GM12892 (cell line): ENCODE results near the gene CPEB4.

Source experiments
- DNase-seq: peaks from one replicate; pipeline ENCODE4 v3.0.0; 2011; ENCODE audit not compliant: insufficient read length
- FAIRE-seq: peaks from 2 replicates; lab custom pipeline; 2011; peaks lifted over from hg19 to GRCh38; lab: Jason Lieb, UNC
- POLR2A ChIP-seq: IDR thresholded peaks from 2 replicates; pipeline ENCODE4 v1.6.1; 2011; ENCODE audit warnings: low read depth, low read length, control low read depth
- POLR2AphosphoS5 ChIP-seq: IDR thresholded peaks from 2 replicates; pipeline ENCODE4 v1.6.1; 2011; ENCODE audit warnings: low read depth, low read length, control low read depth
- TAF1 ChIP-seq: IDR thresholded peaks from 2 replicates; pipeline ENCODE4 v1.6.1; 2011; ENCODE audit warnings: low read depth, mild to moderate bottlenecking, control low read depth, low read length, borderline replicate concordance

CPEB4 gene

DNA sequence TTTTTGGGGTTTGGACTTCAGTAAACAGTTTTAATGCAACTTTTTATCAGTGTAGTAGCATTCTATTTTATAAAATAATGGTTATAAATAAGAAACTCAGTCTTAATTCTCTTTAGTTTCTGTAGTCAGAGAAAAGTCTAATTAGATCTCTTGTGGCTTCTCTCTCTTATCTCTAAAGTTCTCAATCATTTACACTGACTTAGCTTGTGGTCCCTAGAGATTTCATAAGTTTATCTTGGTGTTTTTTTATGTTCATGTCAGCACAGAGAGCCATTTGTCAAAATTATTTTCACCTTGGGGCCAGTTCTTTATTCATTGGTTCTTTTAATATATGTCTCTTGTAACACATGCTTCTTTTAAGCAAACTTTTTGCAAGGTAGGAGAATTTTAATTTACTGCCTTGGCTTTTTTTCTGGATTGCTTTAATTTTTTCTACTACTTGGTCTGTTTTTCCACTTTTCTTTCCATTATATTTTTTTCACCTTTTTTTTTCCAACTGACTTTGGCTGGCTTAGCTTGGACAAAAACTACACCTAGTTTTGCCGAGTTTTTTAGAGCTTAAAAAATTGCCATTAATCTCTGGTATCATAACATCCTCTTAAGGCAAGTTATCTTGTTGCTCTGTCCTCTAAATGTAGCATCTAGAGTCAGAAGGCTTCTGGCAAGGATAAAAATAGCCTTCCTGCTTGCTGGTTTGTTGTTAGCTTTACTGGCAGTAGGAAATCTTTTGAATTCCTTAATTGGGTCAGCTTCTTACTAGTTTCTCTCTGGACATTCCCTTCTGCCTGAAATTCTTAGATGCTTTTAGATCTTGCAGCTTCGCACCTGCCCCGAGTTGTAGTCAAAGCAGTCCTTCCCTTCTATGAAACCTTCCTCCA lies 35.3 kb downstream of the CPEB4 start:
- DNase-seq (no peak), FAIRE-seq (no peak)

GRCh38 chr5:173924899-173925298 lies 36.8 kb downstream of the CPEB4 start:
- DNase-seq (no peak), FAIRE-seq (no peak)
- TF ChIP-seq TAF1 (no peak), POLR2AphosphoS5 (no peak), POLR2A (no peak)

More for the DNA sequence above, 35.3 kb downstream of the CPEB4 start:
- no peak for TF ChIP-seq POLR2AphosphoS5
- TF ChIP-seq POLR2A, result no peak
- TF ChIP-seq TAF1, result no peak

DNA sequence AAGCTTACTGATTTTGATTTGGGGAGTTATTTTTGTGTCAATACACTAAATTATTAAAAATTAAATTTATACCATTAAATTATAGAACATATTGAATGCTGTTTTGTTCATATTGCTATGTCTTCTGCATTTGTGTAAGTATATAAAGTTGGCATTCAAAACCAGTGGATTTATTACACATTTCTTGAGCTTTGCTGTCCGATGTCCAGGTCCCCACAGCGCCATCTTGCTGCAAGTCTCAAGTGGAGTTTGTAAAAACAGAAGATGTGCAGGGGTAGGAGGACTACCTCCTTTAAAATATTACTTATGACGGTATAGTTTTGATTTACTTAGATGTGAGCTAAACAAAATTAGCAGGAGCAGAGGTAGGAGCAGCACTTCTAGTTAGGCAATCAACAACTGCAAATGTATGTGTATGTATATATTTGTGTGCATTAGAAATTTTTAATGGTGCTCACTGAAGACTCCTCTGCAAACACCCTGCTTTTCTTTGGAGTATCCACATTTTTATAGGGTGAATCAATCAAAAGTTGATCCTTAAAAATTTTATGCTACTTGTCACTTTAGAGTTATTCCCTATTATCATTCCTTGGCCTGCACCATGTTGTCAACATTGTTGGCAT lies 37.4 kb downstream of the CPEB4 start:
- DNase-seq, result no peak
- FAIRE-seq, result peak; percentile 48
- no peak for TF ChIP-seq TAF1

- DNase-seq, result no peak
- no peak for FAIRE-seq
- no peak for TF ChIP-seq POLR2A
- TF ChIP-seq POLR2AphosphoS5, result no peak
- no peak for TF ChIP-seq TAF1
These were observed 38.2 kb downstream of the CPEB4 start for GRCh38 chr5:173926359-173926758.

GRCh38 chr5:173928871-173929574 lies 40.9 kb downstream of the CPEB4 start:
- FAIRE-seq (peak; percentile 44), DNase-seq (no peak)
- TF ChIP-seq POLR2A (no peak), POLR2AphosphoS5 (no peak)

DNA sequence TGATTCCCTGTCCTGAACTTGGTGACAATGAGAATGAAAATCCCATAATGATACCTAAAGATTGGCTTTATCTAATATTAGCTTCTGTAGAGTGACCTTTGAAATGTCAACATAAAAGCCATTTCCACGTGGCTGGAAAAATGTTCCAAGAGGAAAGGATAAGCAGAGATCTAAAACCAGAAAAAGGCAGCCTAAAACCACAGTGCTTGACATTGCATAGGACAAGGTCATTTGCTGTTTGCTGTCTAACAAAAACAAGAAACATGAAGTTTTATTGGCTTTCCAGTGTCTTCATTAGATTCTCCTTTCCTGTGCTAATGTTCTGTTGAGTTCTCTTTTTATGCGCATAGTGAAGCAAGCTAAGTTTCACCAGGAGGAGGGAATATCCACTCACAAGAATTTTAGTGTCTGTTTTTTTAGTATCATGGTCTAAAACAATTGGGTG lies 44.6 kb downstream of the CPEB4 start:
- FAIRE-seq, result no peak
- no peak for TF ChIP-seq POLR2A
- TF ChIP-seq POLR2AphosphoS5, result no peak
- no peak for TF ChIP-seq TAF1

GRCh38 chr5:173933901-173934300 lies 45.8 kb downstream of the CPEB4 start:
- DNase-seq (no peak), FAIRE-seq (no peak)
- TF ChIP-seq POLR2AphosphoS5 (no peak), POLR2A (no peak), TAF1 (no peak)

More for the DNA sequence above, 44.6 kb downstream of the CPEB4 start:
- no peak for DNase-seq

GRCh38 chr5:173935396-173935795 lies 47.2 kb downstream of the CPEB4 start:
- no peak for FAIRE-seq
- no peak for TF ChIP-seq TAF1
- TF ChIP-seq POLR2AphosphoS5, result no peak
- TF ChIP-seq POLR2A, result no peak
- DNase-seq, result no peak

GRCh38 chr5:173940269-173940668 lies 52.1 kb downstream of the CPEB4 start:
- no peak for FAIRE-seq
- no peak for DNase-seq
- TF ChIP-seq TAF1, result no peak

GRCh38 chr5:173941102-173941501 lies 53.0 kb downstream of the CPEB4 start:
- FAIRE-seq, result no peak
- no peak for TF ChIP-seq POLR2AphosphoS5
- TF ChIP-seq POLR2A, result no peak
- TF ChIP-seq TAF1, result no peak
- no peak for DNase-seq

DNA sequence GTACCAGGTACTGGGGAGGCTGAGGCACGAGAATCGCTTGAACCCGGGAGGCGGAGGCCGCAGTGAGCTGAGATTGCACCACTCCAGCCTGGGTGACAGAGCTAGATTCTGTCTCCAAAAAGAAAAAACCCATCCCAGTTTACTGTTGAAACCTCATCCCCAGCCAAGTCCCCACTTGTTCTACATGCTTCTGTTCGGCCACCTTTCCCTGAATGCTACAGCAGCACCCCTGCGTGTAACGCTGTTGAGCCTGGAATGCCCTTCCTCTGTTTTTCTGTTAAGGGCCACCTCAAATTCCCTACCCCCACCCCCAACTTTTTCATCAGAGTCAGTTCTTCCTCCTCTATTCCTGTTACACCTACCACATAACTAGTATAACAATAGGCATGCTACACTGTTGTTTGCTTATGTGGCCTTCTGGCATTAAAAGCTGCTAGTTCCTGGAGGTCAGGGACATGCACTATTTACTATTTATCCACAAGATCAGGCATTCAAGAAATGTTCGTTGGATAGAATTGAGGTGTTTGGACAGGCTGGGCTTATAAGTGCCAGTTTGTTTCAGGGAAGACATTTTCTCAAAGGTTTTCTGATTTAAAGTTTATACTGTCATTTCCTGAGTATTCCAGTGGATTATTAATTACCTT lies 53.7 kb downstream of the CPEB4 start:
- FAIRE-seq (no peak), DNase-seq (no peak)
- TF ChIP-seq POLR2AphosphoS5 (no peak), POLR2A (no peak), TAF1 (no peak)
